HG02885 (cell line): ENCODE results near the gene DPEP1.
A peak's percentile ranks its signal among the peaks of the same experiment; 100 is the strongest.
"Not testable (repeated sequence)": the region's sequence is repeated elsewhere in the genome, so short reads cannot be mapped to it uniquely, and the experiment has no call there.

ENCODE experiments used
- ATAC-seq: cut with Tn5 transposase; IDR thresholded peaks from one replicate; pipeline ENCODE4 v1.9.1; 2021; ENCODE audit warnings: mild to moderate bottlenecking; ENCODE audit not compliant: unreplicated experiment, poor library complexity

Gene DPEP1

DNA sequence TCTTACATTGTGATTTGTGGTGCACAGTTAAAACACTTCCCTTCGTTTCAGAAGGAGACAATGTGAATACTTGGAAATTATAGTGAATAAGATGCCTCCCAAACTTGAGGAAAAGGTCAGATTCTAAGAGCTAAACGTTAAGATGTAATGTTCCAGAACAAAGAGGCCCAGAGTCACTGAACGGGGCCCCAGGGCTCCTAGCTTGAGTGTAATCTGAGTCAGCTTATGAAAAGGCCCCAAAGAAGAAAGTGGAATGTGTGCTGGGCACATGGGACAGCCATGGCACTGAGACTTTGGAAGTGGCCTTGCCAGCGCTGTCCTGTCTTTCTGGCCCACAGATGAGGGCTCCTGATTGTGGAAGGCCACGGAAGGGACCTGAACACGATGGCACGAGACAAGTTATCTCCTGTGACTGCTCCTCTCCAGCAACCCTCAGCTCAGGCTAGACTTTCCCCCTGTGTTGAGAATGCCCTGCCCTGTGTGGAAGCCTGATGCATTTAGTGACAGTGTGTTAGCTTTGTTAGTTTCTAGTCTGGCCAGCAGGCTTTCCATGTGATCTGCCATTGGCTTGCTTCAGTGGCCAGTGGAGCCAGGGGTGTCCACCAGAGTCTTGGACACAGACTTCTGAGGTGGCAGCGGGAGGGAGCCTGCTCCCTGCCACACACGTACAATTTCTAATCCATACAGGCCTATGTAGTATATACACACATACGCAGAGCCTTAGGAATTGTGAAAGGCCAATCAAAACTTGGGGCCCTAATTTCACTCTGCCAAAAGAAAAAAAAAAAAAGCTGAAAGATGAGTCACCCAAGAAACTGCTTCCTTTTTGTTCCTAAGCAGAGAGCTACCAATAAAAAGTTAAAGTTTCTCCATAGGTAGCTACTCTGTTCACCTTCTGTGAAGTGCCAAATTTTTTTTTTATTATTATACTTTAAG is 57.3 kb downstream of the DPEP1 start:
- ATAC-seq: no peak

DNA sequence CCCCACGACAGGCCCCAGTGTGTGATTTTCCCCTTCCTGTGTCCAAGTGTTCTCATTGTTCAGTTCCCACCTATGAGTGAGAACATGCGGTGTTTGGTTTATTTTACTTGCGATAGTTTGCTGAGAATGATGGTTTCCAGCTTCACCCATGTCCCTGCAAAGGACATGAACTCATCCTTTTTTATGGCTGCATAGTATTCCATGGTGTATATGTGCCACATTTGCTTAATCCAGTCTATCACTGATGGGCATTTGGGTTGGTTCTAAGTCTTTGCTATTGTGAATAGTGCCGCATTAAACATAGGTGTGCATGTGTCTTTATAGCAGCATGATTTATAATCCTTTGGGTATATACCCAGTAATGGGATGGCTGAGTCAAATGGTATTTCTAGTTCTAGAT is 58.1 kb downstream of the DPEP1 start:
- ATAC-seq: not testable (repeated sequence)

DNA sequence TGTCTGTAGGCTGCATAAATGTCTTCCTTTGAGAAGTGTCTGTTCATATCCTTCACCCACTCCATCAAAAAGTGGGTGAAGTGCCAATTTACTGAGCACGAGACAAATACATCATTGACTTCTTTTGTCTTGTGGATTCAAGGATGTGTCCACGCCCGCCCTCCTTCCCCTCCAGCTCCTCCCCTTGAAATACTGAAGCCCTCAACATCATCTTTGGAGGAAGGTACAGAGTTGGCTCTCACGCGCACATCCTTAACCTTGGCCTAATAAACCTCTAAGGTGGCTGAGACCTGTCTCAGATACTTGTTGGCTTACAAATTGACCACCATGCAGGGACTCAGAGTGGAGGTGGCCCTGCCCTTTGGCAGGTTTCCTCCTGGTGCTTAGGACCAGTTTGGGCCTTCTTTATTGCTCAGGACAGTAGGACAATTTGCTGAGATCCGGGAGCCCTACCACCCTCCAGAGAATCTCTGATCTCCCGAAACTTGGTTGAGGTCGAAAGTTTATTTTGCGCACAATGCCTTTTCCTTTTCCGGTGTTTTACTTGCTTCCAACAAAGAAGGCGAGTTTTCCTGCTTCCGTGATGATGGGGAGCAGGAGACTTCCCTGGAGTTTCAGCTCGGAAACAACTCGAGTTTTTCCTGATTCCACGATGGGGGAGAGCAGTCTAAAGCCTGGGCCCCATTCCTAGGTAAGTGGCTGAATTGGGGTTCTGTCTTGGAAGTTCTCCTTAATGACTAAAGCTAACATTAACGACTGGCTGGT is 58.9 kb downstream of the DPEP1 start:
- no peak for ATAC-seq

DNA sequence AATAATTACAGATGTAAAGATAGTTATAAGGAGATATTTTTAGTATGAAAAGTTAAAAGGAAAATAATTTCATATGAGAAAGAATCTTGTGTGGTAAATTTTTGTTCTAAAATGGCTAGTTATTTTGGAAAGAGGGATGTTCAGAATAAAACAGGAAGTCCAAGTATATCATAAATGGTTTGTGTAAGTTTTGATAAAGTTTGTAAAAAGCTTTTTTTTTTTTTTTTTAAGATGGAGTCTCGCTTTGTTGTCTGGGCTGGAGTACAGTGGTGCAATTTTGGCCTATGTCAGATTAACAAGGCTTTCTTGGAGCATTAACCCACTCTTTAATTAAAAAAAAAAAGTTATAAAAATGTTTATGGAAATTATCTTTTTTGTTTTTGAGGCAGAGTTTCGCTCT is 64.8 kb downstream of the DPEP1 start:
- ATAC-seq: no peak

DNA sequence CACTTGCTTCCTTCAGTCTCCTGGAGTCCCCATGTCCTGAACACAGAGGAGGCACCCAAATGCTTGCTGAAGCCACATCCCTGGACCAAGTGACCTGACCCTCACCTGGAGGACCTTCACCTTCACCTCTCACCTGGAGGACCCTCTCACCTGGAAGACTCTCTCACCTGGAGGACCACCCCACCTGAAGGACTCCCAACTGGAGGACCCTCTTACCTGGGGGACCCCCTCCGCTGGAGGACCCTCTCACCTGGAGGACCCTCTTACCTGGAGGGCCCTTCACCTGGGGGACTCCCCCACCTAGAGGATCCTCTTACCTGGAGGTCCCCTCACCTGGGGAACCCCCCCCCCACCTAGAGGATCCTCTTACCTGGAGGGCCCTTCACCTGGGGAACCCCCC is 72.5 kb downstream of the DPEP1 start:
- no peak for ATAC-seq

DNA sequence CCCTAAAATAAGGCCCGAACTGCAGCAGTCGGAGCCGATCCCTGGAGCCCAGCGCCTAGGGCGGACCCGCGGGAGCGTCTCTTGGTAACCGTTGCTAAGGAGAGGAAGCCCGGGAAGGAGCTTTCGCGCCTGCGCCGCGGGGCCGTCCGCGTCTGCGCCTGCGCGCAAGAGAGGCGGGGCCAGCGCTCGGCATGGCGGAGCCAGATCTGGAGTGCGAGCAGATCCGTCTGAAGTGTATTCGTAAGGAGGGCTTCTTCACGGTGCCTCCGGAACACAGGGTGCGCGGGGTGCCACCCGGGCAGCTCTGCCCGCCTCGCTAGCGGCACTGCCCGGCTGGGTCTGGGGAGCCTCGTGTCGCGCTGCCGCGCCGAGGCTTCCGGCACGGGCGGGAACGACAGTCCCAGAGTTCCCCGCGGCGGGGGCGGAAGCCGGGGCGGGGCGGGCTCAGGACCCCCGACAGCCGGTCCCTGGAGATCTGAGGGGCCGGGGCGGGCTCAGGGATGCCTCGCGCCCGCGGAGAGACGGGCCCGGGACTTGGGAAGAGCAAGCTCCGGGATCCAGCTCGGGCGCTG is 73.2 kb downstream of the DPEP1 start, which contains the start of gene CDK10:
CDK10 (plus strand) TSS at position 170 of the 572 bp plus-strand sequence; CDS start at position 192, 22 bp downstream.
- peak; percentile 88 for ATAC-seq

DNA sequence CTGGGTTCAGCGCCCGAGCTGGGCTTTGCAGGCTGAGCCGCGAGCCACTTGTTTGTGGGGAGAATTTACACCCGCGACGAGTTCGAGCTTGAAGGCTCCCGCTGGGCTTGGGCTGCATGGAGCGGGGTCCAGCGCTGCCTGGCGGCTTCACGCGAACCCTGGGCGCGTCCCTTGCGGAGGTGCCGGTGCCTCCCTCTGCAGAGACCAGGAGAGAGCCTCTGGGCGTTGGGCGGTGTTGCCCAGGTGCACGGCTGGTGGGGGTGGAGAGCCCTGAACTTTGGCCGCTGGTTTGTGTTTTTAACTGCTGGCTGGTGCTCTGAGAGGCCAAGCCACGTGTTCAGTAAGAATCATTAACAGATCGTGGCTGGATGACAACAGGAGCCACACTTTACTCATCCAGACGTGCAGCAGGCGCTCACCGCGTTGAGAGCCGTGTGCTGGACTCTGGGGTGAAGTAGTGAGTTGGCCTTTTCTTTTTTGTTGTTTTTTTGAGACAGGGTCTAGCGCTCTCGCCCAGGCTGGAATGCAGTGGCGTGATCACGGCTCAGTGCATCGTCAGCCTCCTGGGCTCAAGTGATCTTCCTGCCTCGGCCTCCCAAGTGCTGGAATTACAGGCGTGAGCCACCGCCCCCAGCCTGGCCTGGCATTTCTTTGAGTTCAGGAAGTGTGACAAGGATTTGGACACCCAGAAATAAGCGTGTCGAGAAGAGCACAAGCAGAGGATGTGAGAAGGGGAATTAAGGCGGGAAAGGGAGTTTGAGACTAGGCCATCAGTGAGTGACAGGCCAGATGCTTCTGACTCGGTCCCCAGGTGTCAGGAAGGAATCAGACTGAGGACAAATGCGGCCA is 73.9 kb downstream of the DPEP1 start:
- ATAC-seq: peak; percentile 28
